SH-SY5Y (cell line): ENCODE results near the gene CDK14.

ENCODE experiments used
- GATA2 ChIP-seq: IDR thresholded peaks from 2 replicates; pipeline ENCODE4 v1.6.1; 2011; ENCODE audit warnings: mild to moderate bottlenecking, low read depth, low read length
- GATA3 ChIP-seq: IDR thresholded peaks from 2 replicates; pipeline ENCODE4 v1.6.1; 2011; ENCODE audit warnings: low read depth, mild to moderate bottlenecking, low read length, moderate library complexity

GRCh38 chr7:90660100-90660499 is 64.0 kb downstream of the CDK14 start:
- TF ChIP-seq GATA3 (no peak), GATA2 (no peak)
